Body of pancreas (tissue), 4 donors: ENCODE measurements around the gene PPP1R13B. TPM values are rescaled to one million over a fixed set of nuclear protein-coding genes. Genes with fewer than 3 reads are reported as not detected.
A peak's percentile ranks its signal among the peaks of the same experiment; 100 is the strongest.

Experiments used
- ATAC-seq: fragments of 150-250 bp; one replicate; pipeline ENCODE4 v1.9.1; 2016
- DNase-seq, 4 donors: peaks; one replicate each; pipeline ENCODE4 v3.0.0-alpha.2; 2019
- H3K27ac ChIP-seq, 4 donors: fragments of 200-600 bp; sonication (generic); 1 replicate in 3 of 4; 2 replicates in 1 of 4; pipeline versions ENCODE4 v1.5.1 to v1.6.1; 2016 to 2019; ENCODE audit warnings: mild to moderate bottlenecking in 1 of 4, mixed read lengths in 1 of 4, moderate library complexity in 1 of 4
- H3K27me3 ChIP-seq, 2 donors: fragments of 200-600 bp; sonication (generic); one replicate each; pipeline ENCODE4 v1.6.0; 2016; ENCODE audit warnings: mild to moderate bottlenecking in 1 of 2
- H3K36me3 ChIP-seq, 2 donors: fragments of 200-600 bp; sonication (generic); replicated peaks in 1 of 2; 2 replicates each; pipeline ENCODE4 v1.5.1; 2016; ENCODE audit warnings: low read depth in 2 of 2; ENCODE audit not compliant: insufficient read depth in 1 of 2
- H3K4me1 ChIP-seq: fragments of 200-600 bp; sonication (generic); one replicate; pipeline ENCODE4 v1.6.0; 2016
- H3K4me3 ChIP-seq, 2 donors: fragments of 200-600 bp; sonication (generic); 1 replicate in 1 of 2; 2 replicates in 1 of 2; pipeline ENCODE4 v1.5.1; 2016 to 2019
- H3K9me3 ChIP-seq, 3 donors: fragments of 200-600 bp; sonication (generic); 1 replicate in 2 of 3; 2 replicates in 1 of 3; pipeline ENCODE4 v1.5.1; 2016
- CTCF ChIP-seq, 7 experiments: fragments of 450-650 bp in 4 of 7; fragments of 200-600 bp in 3 of 7; sonication (generic) in 3 of 7; IDR thresholded peaks; one replicate each; pipeline ENCODE4 v1.5.1; 2016 to 2019; ENCODE audit warnings: antibody characterized with exemption in 7 of 7
- POLR2A ChIP-seq, 3 donors: fragments of 450-650 bp; IDR thresholded peaks; one replicate each; pipeline ENCODE4 v1.6.1; 2016; ENCODE audit warnings: antibody characterized with exemption in 3 of 3, mild to moderate bottlenecking in 2 of 3
- WGBS, 2 donors: methylation state at CpG; one replicate each; pipeline ENCODE4 v1.1.5; 2017; 5-methylcytosine and 5-hydroxymethylcytosine counted together
- intact Hi-C: fragments of 100-400 bp; cut with DNase I; formaldehyde crosslinking; loops from one replicate; pipeline ENCODE4 v1.15.1; 2023
- total RNA-seq, 2 donors: library from RNA; depleted of rRNA; stranded (reverse); fragments of >200 nt; gene quantifications; one replicate each; pipeline ENCODE4 v1.1.0, GENCODE V29; 2016

PPP1R13B gene
- total RNA-seq, 2 donors from 2014 or later: 12.5 to 36.3 TPM

- ATAC-seq: no peak
- DNase-seq: peak in 2 of 4 donors; percentile 5 to 11
These were observed 149.6 kb downstream of the PPP1R13B start for GRCh38 chr14:103697603-103698379.

DNA sequence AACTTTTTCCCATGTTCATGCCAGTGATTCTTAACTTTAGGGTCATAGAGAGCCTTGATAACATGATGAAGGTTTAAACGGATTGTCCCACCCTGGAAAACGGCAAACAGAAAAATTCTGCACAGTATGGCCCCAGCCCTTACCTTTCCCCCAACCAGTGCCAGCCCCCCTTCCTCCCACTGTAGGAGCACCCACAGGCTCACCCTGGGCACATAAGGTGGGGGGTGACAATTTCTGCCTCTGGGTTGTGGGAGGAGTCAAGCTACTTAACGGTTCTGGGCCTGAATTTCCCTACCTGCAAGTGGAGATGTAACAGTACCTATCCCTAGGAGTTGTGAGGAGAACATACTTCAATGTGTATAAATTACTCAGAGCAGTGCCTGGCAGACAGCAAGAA, 150.2 kb downstream of the PPP1R13B start:
- ATAC-seq: no peak
- WGBS, 2 donors: 49 to 60% methylated on average over 3 of the region's 3 CpGs
- Histone ChIP-seq H3K27me3 (no peaks in the 10 kb centered on the region), H3K9me3 (no peaks in the 10 kb centered on the region), H3K4me3 (no peak overlapping the region), H3K36me3 (peaks cover 9% of the 10 kb centered on the region in 2 donors), H3K4me1 (peaks cover 21% of the 10 kb centered on the region), H3K27ac (no peak overlapping the region)
- peak in 1 of 4 donors; percentile 5 for DNase-seq
- TF ChIP-seq CTCF (IDR thresholded peaks at IDR 0.05) (no peak), POLR2A (IDR thresholded peaks at IDR 0.05) (no peak)
- intact Hi-C loops: no loop called here

More at GRCh38 chr14:103697603-103698379, 149.6 kb downstream of the PPP1R13B start:
- H3K36me3 ChIP-seq: peaks cover 9% of the 10 kb centered on the region in 2 donors
- H3K27ac ChIP-seq: peak overlapping the region in 2 of 4 donors; percentile 9 to 51
- no peak overlapping the region for H3K4me3 ChIP-seq
- 83 to 96% methylated on average over 8 to 14 of the region's 14 CpGs for WGBS, 2 donors
- intact Hi-C loops: no loop called here
- no peaks in the 10 kb centered on the region for H3K27me3 ChIP-seq
- no peaks in the 10 kb centered on the region for H3K9me3 ChIP-seq
- TF ChIP-seq CTCF (IDR thresholded peaks at IDR 0.05): no peak
- TF ChIP-seq POLR2A (IDR thresholded peaks at IDR 0.05): no peak
- peaks cover 21% of the 10 kb centered on the region for H3K4me1 ChIP-seq

GRCh38 chr14:103696466-103697071, 150.8 kb downstream of the PPP1R13B start:
- TF ChIP-seq CTCF (IDR thresholded peaks at IDR 0.05): no peak
- no peaks in the 10 kb centered on the region for H3K9me3 ChIP-seq
- peak overlapping the region in 1 of 4 donors; percentile 24 for H3K27ac ChIP-seq
- WGBS, 2 donors: 66 to 71% methylated on average over 15 to 17 of the region's 17 CpGs
- H3K4me1 ChIP-seq: peaks cover 21% of the 10 kb centered on the region
- no peak for ATAC-seq
- no peaks in the 10 kb centered on the region for H3K27me3 ChIP-seq
- no peak overlapping the region for H3K4me3 ChIP-seq
- peaks cover 9% of the 10 kb centered on the region in 2 donors for H3K36me3 ChIP-seq
- DNase-seq: peak in 1 of 4 donors; percentile 26
- intact Hi-C loops: no loop called here

DNA sequence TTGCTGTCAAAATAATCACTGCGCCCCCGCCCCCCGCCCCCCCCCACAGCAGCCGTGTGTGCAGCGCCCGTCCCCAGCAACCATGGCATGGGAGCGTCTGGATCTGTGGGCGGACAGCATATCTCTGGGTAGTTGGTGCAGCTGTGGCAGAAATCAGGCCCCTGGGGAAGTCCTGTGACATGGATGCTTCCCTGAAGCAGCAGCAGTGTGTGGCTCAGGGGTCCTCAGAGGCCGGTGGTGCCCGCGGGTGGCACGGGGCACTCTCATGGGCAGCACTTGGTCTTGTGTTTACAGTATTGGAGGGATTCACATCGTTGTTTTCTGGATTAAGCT, 151.3 kb downstream of the PPP1R13B start:
- ATAC-seq: no peak
- peak in 1 of 4 donors; percentile 8 for DNase-seq
- Histone ChIP-seq H3K4me3 (no peak overlapping the region), H3K4me1 (peaks cover 21% of the 10 kb centered on the region), H3K9me3 (no peaks in the 10 kb centered on the region), H3K27me3 (no peaks in the 10 kb centered on the region), H3K36me3 (peaks cover 9% of the 10 kb centered on the region in 2 donors), H3K27ac (no peak overlapping the region)
- no peak for TF ChIP-seq CTCF (IDR thresholded peaks at IDR 0.05)
- no peak for TF ChIP-seq POLR2A (IDR thresholded peaks at IDR 0.05)
- WGBS, 2 donors: 67 to 79% methylated on average over 5 of the region's 13 CpGs
- intact Hi-C loops: no loop called here
